Measurements from ENCODE around the gene GID8. TPM values are rescaled to one million over a fixed set of nuclear protein-coding genes. Genes with fewer than 3 reads are reported as not detected.

Gene GID8
- total and polyA plus RNA-seq, 2 of the 13 experiments (the other 11 are each of a cell fraction or from before 2014, with no cell fraction given): 39.6 to 59.8 TPM

GRCh38 chr20:62916703-62917476 lies 21.1 kb upstream of the GID8 start (continued):
- TF ChIP-seq ZFP91 (CRISPR knock-in tag; IDR thresholded peaks at IDR 0.05; ENCODE audit: borderline replicate concordance): peak; percentile 89
- 0 out of 2 replicates have a peak, but pooled peaks have one; percentile 36 for TF ChIP-seq ZNF569 (CRISPR knock-in tag; IDR thresholded peaks at IDR 0.05; ENCODE audit: borderline replicate concordance)
- TF ChIP-seq, protein P1, sequence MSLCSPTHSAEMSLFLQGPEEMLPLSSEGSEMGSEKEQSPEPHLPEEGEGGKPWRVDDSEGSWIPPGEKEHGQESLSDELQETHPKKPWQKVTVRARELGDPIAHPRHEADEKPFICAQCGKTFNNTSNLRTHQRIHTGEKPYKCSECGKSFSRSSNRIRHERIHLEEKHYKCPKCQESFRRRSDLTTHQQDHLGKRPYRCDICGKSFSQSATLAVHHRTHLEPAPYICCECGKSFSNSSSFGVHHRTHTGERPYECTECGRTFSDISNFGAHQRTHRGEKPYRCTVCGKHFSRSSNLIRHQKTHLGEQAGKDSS (CRISPR knock-in tag; IDR thresholded peaks at IDR 0.05; ENCODE audit: borderline replicate concordance, low read depth): peak; percentile 96
- 0 out of 2 replicates have a peak, but pooled peaks have one; percentile 74 for TF ChIP-seq KMT2B (CRISPR knock-in tag; IDR thresholded peaks at IDR 0.05)
- TF ChIP-seq ZHX1 (CRISPR knock-in tag; IDR thresholded peaks at IDR 0.05; ENCODE audit: low read depth): peak; percentile 93
- peak; percentile 60 for TF ChIP-seq HNF1A (IDR thresholded peaks at IDR 0.05; ENCODE audit: low read depth)
- peak; percentile 92 for TF ChIP-seq HNF1A (CRISPR knock-in tag; IDR thresholded peaks at IDR 0.05; ENCODE audit: borderline replicate concordance)
- TF ChIP-seq, protein P2, sequence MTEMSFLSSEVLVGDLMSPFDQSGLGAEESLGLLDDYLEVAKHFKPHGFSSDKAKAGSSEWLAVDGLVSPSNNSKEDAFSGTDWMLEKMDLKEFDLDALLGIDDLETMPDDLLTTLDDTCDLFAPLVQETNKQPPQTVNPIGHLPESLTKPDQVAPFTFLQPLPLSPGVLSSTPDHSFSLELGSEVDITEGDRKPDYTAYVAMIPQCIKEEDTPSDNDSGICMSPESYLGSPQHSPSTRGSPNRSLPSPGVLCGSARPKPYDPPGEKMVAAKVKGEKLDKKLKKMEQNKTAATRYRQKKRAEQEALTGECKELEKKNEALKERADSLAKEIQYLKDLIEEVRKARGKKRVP (CRISPR knock-in tag; IDR thresholded peaks at IDR 0.05): peak in 1 of 2 experiments; percentile 93; a peak in 2 of 4 replicates
- no peak for TF ChIP-seq LRRFIP1 (CRISPR knock-in tag; conservative IDR thresholded peaks at IDR 0.05)
- TF ChIP-seq, protein P3, sequence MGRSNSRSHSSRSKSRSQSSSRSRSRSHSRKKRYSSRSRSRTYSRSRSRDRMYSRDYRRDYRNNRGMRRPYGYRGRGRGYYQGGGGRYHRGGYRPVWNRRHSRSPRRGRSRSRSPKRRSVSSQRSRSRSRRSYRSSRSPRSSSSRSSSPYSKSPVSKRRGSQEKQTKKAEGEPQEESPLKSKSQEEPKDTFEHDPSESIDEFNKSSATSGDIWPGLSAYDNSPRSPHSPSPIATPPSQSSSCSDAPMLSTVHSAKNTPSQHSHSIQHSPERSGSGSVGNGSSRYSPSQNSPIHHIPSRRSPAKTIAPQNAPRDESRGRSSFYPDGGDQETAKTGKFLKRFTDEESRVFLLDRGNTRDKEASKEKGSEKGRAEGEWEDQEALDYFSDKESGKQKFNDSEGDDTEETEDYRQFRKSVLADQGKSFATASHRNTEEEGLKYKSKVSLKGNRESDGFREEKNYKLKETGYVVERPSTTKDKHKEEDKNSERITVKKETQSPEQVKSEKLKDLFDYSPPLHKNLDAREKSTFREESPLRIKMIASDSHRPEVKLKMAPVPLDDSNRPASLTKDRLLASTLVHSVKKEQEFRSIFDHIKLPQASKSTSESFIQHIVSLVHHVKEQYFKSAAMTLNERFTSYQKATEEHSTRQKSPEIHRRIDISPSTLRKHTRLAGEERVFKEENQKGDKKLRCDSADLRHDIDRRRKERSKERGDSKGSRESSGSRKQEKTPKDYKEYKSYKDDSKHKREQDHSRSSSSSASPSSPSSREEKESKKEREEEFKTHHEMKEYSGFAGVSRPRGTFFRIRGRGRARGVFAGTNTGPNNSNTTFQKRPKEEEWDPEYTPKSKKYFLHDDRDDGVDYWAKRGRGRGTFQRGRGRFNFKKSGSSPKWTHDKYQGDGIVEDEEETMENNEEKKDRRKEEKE (IDR thresholded peaks at IDR 0.05): no peak
